CD4-positive, alpha-beta T cell (primary cell): ENCODE data around the gene AUTS2. TPM values are rescaled to one million over a fixed set of nuclear protein-coding genes. Genes with fewer than 3 reads are reported as not detected.
A peak's percentile ranks its signal among the peaks of the same experiment; 100 is the strongest.

ENCODE experiments used
- ATAC-seq: fragments of 200-7000 bp; cut with Tn5 transposase; one replicate; pipeline ENCODE4 v1.10.0; 2022; ENCODE audit warnings: mild to moderate bottlenecking; ENCODE audit not compliant: poor library complexity
- CTCF ChIA-PET: fragments of 350-600 bp; sonication (Branson Sonifier 250); formaldehyde crosslinking; loops from one replicate; lab custom pipeline; 2021; ENCODE audit warnings: antibody characterized with exemption, inconsistent platforms; lab: Charles Lee
- POLR2A ChIA-PET: fragments of 350-600 bp; sonication (Branson Sonifier 250); formaldehyde crosslinking; loops from one replicate; lab custom pipeline; 2021; ENCODE audit warnings: antibody characterized with exemption, inconsistent platforms; lab: Charles Lee
- DNase-seq, 14 experiments: peaks; one replicate each; pipeline ENCODE4 v3.0.0-alpha.2; 2013 to 2020; ENCODE audit warnings: mixed read lengths in 2 of 14
- H3K27ac ChIP-seq, 2 donors: one replicate each; pipeline versions ENCODE4 v1.5.1 to v1.7.0; 2013; ENCODE audit warnings: low read length in 2 of 2, low read depth in 1 of 2, mild to moderate bottlenecking in 1 of 2
- H3K27me3 ChIP-seq, 2 experiments: 1 replicate in 1 of 2; 2 replicates in 1 of 2; pipeline versions ENCODE4 v1.6.1 to v1.7.0; 2013; ENCODE audit warnings: low read length in 2 of 2, control low read depth in 1 of 2, mild to moderate bottlenecking in 1 of 2, moderate library complexity in 1 of 2; ENCODE audit not compliant: insufficient read depth in 2 of 2, control insufficient read depth in 1 of 2
- H3K36me3 ChIP-seq: one replicate; pipeline ENCODE4 v1.6.1; 2013; ENCODE audit warnings: low read length, control low read depth; ENCODE audit not compliant: insufficient read depth
- H3K4me1 ChIP-seq: one replicate; pipeline ENCODE4 v1.6.1; 2013; ENCODE audit warnings: low read length, control low read depth; ENCODE audit not compliant: insufficient read depth
- H3K4me3 ChIP-seq: one replicate; pipeline ENCODE4 v1.5.1; 2013; ENCODE audit warnings: mild to moderate bottlenecking, low read length, moderate library complexity
- H3K9me3 ChIP-seq, 2 experiments: 1 replicate in 1 of 2; 2 replicates in 1 of 2; pipeline versions ENCODE4 v1.6.1 to v1.7.0; 2013; ENCODE audit warnings: low read length in 2 of 2, mild to moderate bottlenecking in 2 of 2, control low read depth in 1 of 2, moderate library complexity in 1 of 2; ENCODE audit not compliant: control insufficient read depth in 1 of 2, insufficient read depth in 1 of 2
- H3K27ac Mint-ChIP-seq: one replicate; pipeline ENCODE4 v1.8.0; 2020; ENCODE audit warnings: mixed read lengths
- H3K27me3 Mint-ChIP-seq: one replicate; pipeline ENCODE4 v1.8.0; 2021; ENCODE audit warnings: mixed read lengths
- H3K36me3 Mint-ChIP-seq: one replicate; pipeline ENCODE4 v1.8.0; 2021; ENCODE audit warnings: low read depth, mixed read lengths
- H3K4me1 Mint-ChIP-seq: one replicate; pipeline ENCODE4 v1.8.0; 2021; ENCODE audit warnings: low read depth, mixed read lengths
- H3K4me3 Mint-ChIP-seq: one replicate; pipeline ENCODE4 v1.8.0; 2020; ENCODE audit warnings: mild to moderate bottlenecking, mixed read lengths
- H3K9me3 Mint-ChIP-seq: one replicate; pipeline ENCODE4 v1.8.0; 2020; ENCODE audit warnings: mixed read lengths
- intact Hi-C, 2 experiments: fragments of 100-400 bp; cut with DNase I in 1 of 2; cut with micrococcal nuclease in 1 of 2; formaldehyde crosslinking; loops; one replicate each; pipeline versions ENCODE4 v1.15.1 to v1.9.0; 2023 to 2025; cut with DNase I, micrococcal nuclease
- total RNA-seq, 174 experiments: library from RNA in 2 of 174; stranded (reverse) in 2 of 174; gene quantifications; one replicate each; pipeline ENCODE4 v1.2.3 and lab custom pipeline; 2021 to 2026
- TF ChIP-seq, protein P1 (sequence below): fragments of 200-600 bp; IDR thresholded peaks from one replicate; pipeline ENCODE4 v1.8.0; 2022; ENCODE audit warnings: antibody characterized with exemption, mild to moderate bottlenecking

AUTS2 gene
- total RNA-seq, 2 experiments from 2014 or later: 43.6 to 47.6 TPM

DNA sequence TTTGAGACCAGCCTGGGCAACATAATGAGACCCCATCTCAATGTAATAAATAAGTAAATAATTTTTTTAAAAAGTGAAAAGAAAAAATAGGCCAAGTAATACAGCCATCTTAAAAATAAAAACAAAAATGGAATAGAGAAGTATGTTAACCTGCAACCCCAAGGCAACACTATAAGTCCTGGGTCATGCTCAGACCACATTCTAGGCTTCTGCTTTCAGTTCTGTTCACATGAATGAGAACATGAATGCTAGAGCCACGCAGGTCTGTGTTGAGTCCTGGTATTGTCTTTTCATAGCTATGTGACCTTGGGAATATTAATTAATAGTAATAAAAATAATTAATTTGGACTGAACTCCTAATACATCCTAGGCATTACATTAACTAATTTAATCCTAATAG, 284.0 kb downstream of the AUTS2 start:
- Histone ChIP-seq H3K27ac (no peak overlapping the region), H3K9me3 (no peaks in the 10 kb centered on the region), H3K4me1 (no peaks in the 10 kb centered on the region), H3K27me3 (no peaks in the 10 kb centered on the region), H3K36me3 (no peaks in the 10 kb centered on the region), H3K4me3 (no peak overlapping the region)
- TF ChIP-seq, protein P1, sequence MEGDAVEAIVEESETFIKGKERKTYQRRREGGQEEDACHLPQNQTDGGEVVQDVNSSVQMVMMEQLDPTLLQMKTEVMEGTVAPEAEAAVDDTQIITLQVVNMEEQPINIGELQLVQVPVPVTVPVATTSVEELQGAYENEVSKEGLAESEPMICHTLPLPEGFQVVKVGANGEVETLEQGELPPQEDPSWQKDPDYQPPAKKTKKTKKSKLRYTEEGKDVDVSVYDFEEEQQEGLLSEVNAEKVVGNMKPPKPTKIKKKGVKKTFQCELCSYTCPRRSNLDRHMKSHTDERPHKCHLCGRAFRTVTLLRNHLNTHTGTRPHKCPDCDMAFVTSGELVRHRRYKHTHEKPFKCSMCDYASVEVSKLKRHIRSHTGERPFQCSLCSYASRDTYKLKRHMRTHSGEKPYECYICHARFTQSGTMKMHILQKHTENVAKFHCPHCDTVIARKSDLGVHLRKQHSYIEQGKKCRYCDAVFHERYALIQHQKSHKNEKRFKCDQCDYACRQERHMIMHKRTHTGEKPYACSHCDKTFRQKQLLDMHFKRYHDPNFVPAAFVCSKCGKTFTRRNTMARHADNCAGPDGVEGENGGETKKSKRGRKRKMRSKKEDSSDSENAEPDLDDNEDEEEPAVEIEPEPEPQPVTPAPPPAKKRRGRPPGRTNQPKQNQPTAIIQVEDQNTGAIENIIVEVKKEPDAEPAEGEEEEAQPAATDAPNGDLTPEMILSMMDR: no peak
- ATAC-seq: no peak
- no peaks in the 10 kb centered on the region for H3K9me3 Mint-ChIP-seq
- H3K27me3 Mint-ChIP-seq: no peaks in the 10 kb centered on the region
- no peaks in the 10 kb centered on the region for H3K36me3 Mint-ChIP-seq
- H3K27ac Mint-ChIP-seq: no peak overlapping the region
- ChIA-PET POLR2A (no interaction called here), CTCF (no interaction called here)
- peak in 1 of 14 experiments; percentile 6 for DNase-seq
- no peaks in the 10 kb centered on the region for H3K4me1 Mint-ChIP-seq
- intact Hi-C loops: no loop called here
- H3K4me3 Mint-ChIP-seq: no peak overlapping the region

DNA sequence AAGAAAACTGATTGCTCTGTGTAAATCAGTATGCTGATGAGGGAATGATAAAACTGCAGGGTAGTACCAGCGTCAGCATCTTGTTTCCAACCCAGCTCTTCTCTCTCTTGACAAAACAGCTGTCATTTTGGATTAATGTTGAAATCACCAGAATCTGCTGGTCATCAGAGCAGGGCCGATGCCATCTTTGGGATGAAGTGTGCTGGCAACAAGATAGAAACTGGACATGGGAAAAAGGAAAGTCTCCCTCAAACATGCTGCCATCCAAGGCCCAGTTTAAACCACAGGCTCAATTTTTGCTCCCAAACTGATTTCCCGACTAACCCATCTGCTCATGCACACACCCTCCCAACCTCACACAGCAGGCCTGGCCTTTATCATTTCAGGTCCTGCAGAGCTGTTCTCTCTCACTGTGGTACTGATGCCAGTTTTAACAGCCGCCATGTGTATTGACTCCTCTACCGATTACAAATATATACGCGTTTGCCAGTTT, 285.2 kb downstream of the AUTS2 start:
- DNase-seq (no peak), ATAC-seq (no peak)
- no peaks in the 10 kb centered on the region for H3K4me1 ChIP-seq
- TF ChIP-seq, protein P1: no peak
- no peaks in the 10 kb centered on the region for H3K27me3 ChIP-seq
- H3K36me3 Mint-ChIP-seq: no peaks in the 10 kb centered on the region
- H3K27me3 Mint-ChIP-seq: no peaks in the 10 kb centered on the region
- no peaks in the 10 kb centered on the region for H3K9me3 Mint-ChIP-seq
- H3K36me3 ChIP-seq: no peaks in the 10 kb centered on the region
- H3K4me3 Mint-ChIP-seq: no peak overlapping the region
- H3K27ac Mint-ChIP-seq: no peak overlapping the region
- H3K4me3 ChIP-seq: no peak overlapping the region
- no peaks in the 10 kb centered on the region for H3K9me3 ChIP-seq
- no peaks in the 10 kb centered on the region for H3K4me1 Mint-ChIP-seq
- intact Hi-C loops: no loop called here
- no peak overlapping the region for H3K27ac ChIP-seq
- CTCF ChIA-PET: no interaction called here
- POLR2A ChIA-PET: no interaction called here

DNA sequence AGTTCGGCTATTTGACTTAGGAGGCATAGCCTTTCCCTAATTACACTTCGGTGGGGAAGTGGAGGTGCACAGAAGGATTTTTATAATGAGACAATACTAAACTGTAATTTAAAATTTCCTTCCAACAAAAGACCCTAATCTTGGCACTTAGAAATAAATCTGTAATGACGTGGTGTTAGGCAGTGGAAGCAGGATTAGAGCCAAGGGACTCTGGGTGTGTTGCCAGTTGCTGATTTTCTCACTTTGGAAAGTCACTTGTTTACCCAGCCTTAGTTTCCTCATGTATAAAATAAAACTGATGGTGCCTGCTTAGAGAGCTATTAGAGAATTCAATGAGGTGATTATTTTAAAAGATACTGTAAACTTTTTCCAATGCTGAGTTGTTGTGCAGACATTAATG, 287.2 kb downstream of the AUTS2 start:
- Mint-ChIP-seq H3K9me3 (no peaks in the 10 kb centered on the region), H3K36me3 (no peaks in the 10 kb centered on the region), H3K4me1 (no peaks in the 10 kb centered on the region), H3K27ac (no peak overlapping the region), H3K27me3 (no peaks in the 10 kb centered on the region), H3K4me3 (no peak overlapping the region)
- TF ChIP-seq, protein P1: no peak
- no peaks in the 10 kb centered on the region for H3K9me3 ChIP-seq
- H3K4me1 ChIP-seq: no peaks in the 10 kb centered on the region
- H3K27ac ChIP-seq: no peak overlapping the region
- no peaks in the 10 kb centered on the region for H3K36me3 ChIP-seq
- ChIA-PET CTCF (no interaction called here), POLR2A (no interaction called here)
- DNase-seq (no peak), ATAC-seq (no peak)
- intact Hi-C loops: no loop called here
- no peaks in the 10 kb centered on the region for H3K27me3 ChIP-seq
- H3K4me3 ChIP-seq: no peak overlapping the region
